ENCODE results near the gene ADARB2. TPM values are rescaled to one million over a fixed set of nuclear protein-coding genes. Genes with fewer than 3 reads are reported as not detected.

ADARB2 gene
- total and polyA plus RNA-seq, 2 experiments from 2014 or later = not detected

DNA sequence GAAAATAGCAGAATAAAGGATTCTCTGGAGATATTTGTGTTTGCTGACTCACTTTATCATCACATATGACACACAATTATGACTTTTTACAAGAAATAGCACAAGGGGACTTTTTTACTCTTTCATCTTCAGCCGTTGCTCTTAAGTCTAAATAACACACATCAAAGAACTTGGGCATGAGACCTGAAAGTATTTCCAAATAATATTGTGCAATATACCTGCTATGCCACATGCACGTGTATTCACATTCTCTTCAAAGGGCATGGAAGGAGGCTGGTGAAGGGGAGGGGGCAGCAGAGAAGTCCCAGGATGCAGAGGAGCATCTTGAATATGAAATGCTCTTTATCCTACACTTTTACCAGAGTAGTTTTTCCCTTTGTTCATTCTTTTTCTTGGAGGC, 4.1 kb upstream of the ADARB2 start:
- 6 to 8% methylated on average over 2 of the region's 2 CpGs for WGBS, 2 experiments (ENCODE audit: low coverage in 1 of 2, low lambda C conversion rate in 2 of 2, missing lambda C conversion rate in 2 of 2)
- TF ChIP-seq EZH2 (IDR thresholded peaks at IDR 0.05; ENCODE audit: insufficient read depth, poor library complexity, severe bottlenecking) = no peak
- no peak for TF ChIP-seq EZH2phosphoT487 (IDR thresholded peaks at IDR 0.05; ENCODE audit: insufficient read depth, low read depth)
- Histone ChIP-seq H3K9me2 (ENCODE audit: insufficient read depth) (no peaks in the 10 kb centered on the region), H3K9ac (no peak overlapping the region), H3K79me2 (ENCODE audit: insufficient read depth) (no peaks in the 10 kb centered on the region), H3K27me3 (replicated peaks; ENCODE audit: insufficient read depth) (no peaks in the 10 kb centered on the region), H3F3A (ENCODE audit: insufficient read depth) (no peaks in the 10 kb centered on the region), H3K4me1 (ENCODE audit: insufficient read depth) (no peaks in the 10 kb centered on the region), H3K27ac (no peak overlapping the region), H3K4me3 (no peak overlapping the region), H2AFZ (no peak overlapping the region), H3K9me3 (ENCODE audit: low read depth) (no peaks in the 10 kb centered on the region), H4K20me1 (ENCODE audit: insufficient read depth) (no peaks in the 10 kb centered on the region), H3K4me2 (ENCODE audit: unreplicated experiment) (no peak overlapping the region), H3K36me3 (ENCODE audit: low read depth) (no peaks in the 10 kb centered on the region)
- DNase-seq = no peak
- in situ Hi-C loops (cut with MboI) = no loop called here

DNA sequence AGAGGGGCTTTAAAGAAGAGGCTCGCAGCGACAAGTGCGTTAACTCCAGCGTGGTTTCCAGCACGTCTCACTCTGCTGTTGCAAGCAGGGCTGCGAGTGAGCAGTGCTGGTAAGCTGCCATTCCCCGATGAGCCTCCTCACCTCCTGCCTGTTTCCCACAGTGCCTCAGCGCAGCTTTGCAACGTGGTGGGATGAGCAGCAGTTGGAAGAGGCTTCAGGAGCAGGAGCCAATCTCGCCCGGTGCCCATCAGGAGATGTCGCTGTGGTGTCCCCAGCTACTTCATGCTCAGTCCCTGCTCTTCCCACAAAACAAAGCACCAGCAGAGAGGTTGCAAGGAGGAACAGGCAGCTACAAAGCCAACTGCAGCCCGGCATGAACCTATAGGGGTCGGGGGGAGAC, 2.4 kb upstream of the ADARB2 start:
- no peak overlapping the region for H2AFZ ChIP-seq
- H3K9me2 ChIP-seq (ENCODE audit: insufficient read depth) = no peaks in the 10 kb centered on the region
- in situ Hi-C loops (cut with MboI) = no loop called here
- no peaks in the 10 kb centered on the region for H3F3A ChIP-seq (ENCODE audit: insufficient read depth)
- H3K27ac ChIP-seq = no peak overlapping the region
- no peaks in the 10 kb centered on the region for H3K36me3 ChIP-seq (ENCODE audit: low read depth)
- no peak overlapping the region for H3K4me3 ChIP-seq
- H4K20me1 ChIP-seq (ENCODE audit: insufficient read depth) = no peaks in the 10 kb centered on the region
- H3K9me3 ChIP-seq (ENCODE audit: low read depth) = no peaks in the 10 kb centered on the region
- TF ChIP-seq EZH2phosphoT487 (IDR thresholded peaks at IDR 0.05; ENCODE audit: insufficient read depth, low read depth) (no peak), EZH2 (IDR thresholded peaks at IDR 0.05; ENCODE audit: insufficient read depth, poor library complexity, severe bottlenecking) (no peak)
- H3K4me2 ChIP-seq (ENCODE audit: unreplicated experiment) = no peak overlapping the region
- no peak for DNase-seq
- no peaks in the 10 kb centered on the region for H3K4me1 ChIP-seq (ENCODE audit: insufficient read depth)
- 32 to 37% methylated on average over 14 of the region's 14 CpGs for WGBS, 2 experiments (ENCODE audit: low coverage in 1 of 2, low lambda C conversion rate in 2 of 2, missing lambda C conversion rate in 2 of 2)
- no peak overlapping the region for H3K9ac ChIP-seq
- no peaks in the 10 kb centered on the region for H3K79me2 ChIP-seq (ENCODE audit: insufficient read depth)
- H3K27me3 ChIP-seq (replicated peaks; ENCODE audit: insufficient read depth) = no peaks in the 10 kb centered on the region

DNA sequence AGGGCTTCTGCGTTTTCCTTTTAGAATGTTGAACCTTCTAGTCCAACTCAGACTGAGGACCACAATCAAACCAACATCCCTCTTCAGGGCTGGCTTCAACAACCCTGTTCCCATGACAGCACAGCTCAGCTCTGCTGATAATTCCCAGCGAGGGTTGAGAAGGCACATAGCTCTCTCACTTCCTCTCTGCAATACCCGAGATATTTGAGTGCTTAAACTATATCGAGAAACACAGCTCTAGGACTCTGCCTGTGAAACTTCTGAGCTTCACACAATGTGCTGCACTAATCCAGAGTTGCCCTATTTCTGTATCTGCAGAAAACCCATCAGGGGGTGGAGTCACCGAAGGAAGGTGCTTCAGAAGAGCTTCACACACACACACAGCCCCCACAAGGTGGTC, 1.6 kb upstream of the ADARB2 start:
- no peak overlapping the region for H3K4me2 ChIP-seq (ENCODE audit: unreplicated experiment)
- H2AFZ ChIP-seq = no peak overlapping the region
- H3K4me3 ChIP-seq = no peak overlapping the region
- WGBS, 2 experiments (ENCODE audit: low coverage in 1 of 2, low lambda C conversion rate in 2 of 2, missing lambda C conversion rate in 2 of 2) = 2 to 7% methylated on average over 5 of the region's 5 CpGs
- TF ChIP-seq EZH2phosphoT487 (IDR thresholded peaks at IDR 0.05; ENCODE audit: insufficient read depth, low read depth) = no peak
- no peak for TF ChIP-seq EZH2 (IDR thresholded peaks at IDR 0.05; ENCODE audit: insufficient read depth, poor library complexity, severe bottlenecking)
- no peak for DNase-seq
- H3K79me2 ChIP-seq (ENCODE audit: insufficient read depth) = no peaks in the 10 kb centered on the region
- no peaks in the 10 kb centered on the region for H3F3A ChIP-seq (ENCODE audit: insufficient read depth)
- in situ Hi-C loops (cut with MboI) = no loop called here
- no peaks in the 10 kb centered on the region for H3K36me3 ChIP-seq (ENCODE audit: low read depth)
- H4K20me1 ChIP-seq (ENCODE audit: insufficient read depth) = no peaks in the 10 kb centered on the region
- no peaks in the 10 kb centered on the region for H3K27me3 ChIP-seq (replicated peaks; ENCODE audit: insufficient read depth)
- no peaks in the 10 kb centered on the region for H3K4me1 ChIP-seq (ENCODE audit: insufficient read depth)
- H3K9me3 ChIP-seq (ENCODE audit: low read depth) = no peaks in the 10 kb centered on the region
- H3K9me2 ChIP-seq (ENCODE audit: insufficient read depth) = no peaks in the 10 kb centered on the region
- no peak overlapping the region for H3K9ac ChIP-seq
- no peak overlapping the region for H3K27ac ChIP-seq

DNA sequence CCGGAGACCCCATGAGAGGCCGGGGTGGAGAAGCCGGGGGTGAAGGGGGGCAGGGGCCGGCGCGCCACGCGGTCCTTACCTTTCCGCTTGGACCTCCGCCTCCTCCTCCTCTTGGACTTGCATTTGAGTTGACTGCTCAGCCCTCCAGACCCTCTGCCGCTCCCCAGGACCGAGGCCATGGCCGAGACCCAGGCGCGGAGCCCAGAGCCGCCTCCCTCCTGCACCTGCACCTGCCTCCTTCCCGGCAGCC, 428 bp downstream of the ADARB2 start:
- H3K4me2 ChIP-seq (ENCODE audit: unreplicated experiment) = no peak overlapping the region
- no peak overlapping the region for H3K4me3 ChIP-seq
- no peak overlapping the region for H3K27ac ChIP-seq
- no peak overlapping the region for H2AFZ ChIP-seq
- H3K36me3 ChIP-seq (ENCODE audit: low read depth) = no peaks in the 10 kb centered on the region
- H3K27me3 ChIP-seq (replicated peaks; ENCODE audit: insufficient read depth) = no peaks in the 10 kb centered on the region
- H3K9ac ChIP-seq = no peak overlapping the region
- no peaks in the 10 kb centered on the region for H4K20me1 ChIP-seq (ENCODE audit: insufficient read depth)
- H3K4me1 ChIP-seq (ENCODE audit: insufficient read depth) = no peaks in the 10 kb centered on the region
- 1 to 14% methylated on average over 9 to 17 of the region's 17 CpGs for WGBS, 2 experiments (ENCODE audit: low coverage in 1 of 2, low lambda C conversion rate in 2 of 2, missing lambda C conversion rate in 2 of 2)
- H3K9me2 ChIP-seq (ENCODE audit: insufficient read depth) = no peaks in the 10 kb centered on the region
- DNase-seq = no peak
- in situ Hi-C loops (cut with MboI) = no loop called here
- H3K9me3 ChIP-seq (ENCODE audit: low read depth) = no peaks in the 10 kb centered on the region
- no peaks in the 10 kb centered on the region for H3F3A ChIP-seq (ENCODE audit: insufficient read depth)
- no peak for TF ChIP-seq EZH2phosphoT487 (IDR thresholded peaks at IDR 0.05; ENCODE audit: insufficient read depth, low read depth)
- TF ChIP-seq EZH2 (IDR thresholded peaks at IDR 0.05; ENCODE audit: insufficient read depth, poor library complexity, severe bottlenecking) = no peak
- H3K79me2 ChIP-seq (ENCODE audit: insufficient read depth) = no peaks in the 10 kb centered on the region
